HG02588 (cell line): Measurements from ENCODE around the gene PCDH15.

Experiments
- ATAC-seq: cut with Tn5 transposase; IDR thresholded peaks from one replicate; pipeline ENCODE4 v1.9.1; 2021; ENCODE audit warnings: mild to moderate bottlenecking, moderate library complexity; ENCODE audit not compliant: unreplicated experiment

The PCDH15 gene

GRCh38 chr10:54800741-54801421 lies at the start of gene PCDH15:
PCDH15 (minus strand) TSS chr10:54801231; CDS start chr10:54664262, 136,969 bp downstream.
- no peak for ATAC-seq

- ATAC-seq: no peak
These were observed 42.9 kb upstream of the PCDH15 start for GRCh38 chr10:54843932-54844331.

- no peak for ATAC-seq
These were observed 42.1 kb upstream of the PCDH15 start for GRCh38 chr10:54843085-54843646.

GRCh38 chr10:54837479-54837878 lies 36.4 kb upstream of the PCDH15 start:
- no peak for ATAC-seq

- ATAC-seq: no peak
These were observed 32.0 kb upstream of the PCDH15 start for GRCh38 chr10:54833029-54833428.

GRCh38 chr10:54826994-54827560 lies 26.0 kb upstream of the PCDH15 start:
- no peak for ATAC-seq

GRCh38 chr10:54815583-54815982 lies 14.6 kb upstream of the PCDH15 start:
- ATAC-seq: no peak

- ATAC-seq: no peak
These were observed 7.3 kb upstream of the PCDH15 start for GRCh38 chr10:54808186-54808935.

- ATAC-seq: no peak
These were observed 1.5 kb downstream of the PCDH15 start for GRCh38 chr10:54799506-54799905.

GRCh38 chr10:54797636-54798321 lies 3.3 kb downstream of the PCDH15 start:
- ATAC-seq: no peak

GRCh38 chr10:54796881-54797280 lies 4.2 kb downstream of the PCDH15 start:
- ATAC-seq: no peak

GRCh38 chr10:54776622-54777021 lies 24.4 kb downstream of the PCDH15 start:
- no peak for ATAC-seq

- no peak for ATAC-seq
These were observed 28.4 kb downstream of the PCDH15 start for GRCh38 chr10:54772468-54773122.

GRCh38 chr10:54769051-54769450 lies 32.0 kb downstream of the PCDH15 start:
- no peak for ATAC-seq

- no peak for ATAC-seq
These were observed 42.2 kb downstream of the PCDH15 start for GRCh38 chr10:54758791-54759190.

GRCh38 chr10:54749623-54750022 lies 51.4 kb downstream of the PCDH15 start:
- no peak for ATAC-seq

GRCh38 chr10:54745436-54745835 lies 55.6 kb downstream of the PCDH15 start:
- ATAC-seq: no peak

- ATAC-seq: no peak
These were observed 58.6 kb downstream of the PCDH15 start for GRCh38 chr10:54742416-54742815.

- no peak for ATAC-seq
These were observed 72.5 kb downstream of the PCDH15 start for GRCh38 chr10:54728511-54728910.

GRCh38 chr10:54722075-54722474 lies 79.0 kb downstream of the PCDH15 start:
- ATAC-seq: no peak

- no peak for ATAC-seq
These were observed 90.1 kb downstream of the PCDH15 start for GRCh38 chr10:54710918-54711317.
